GM18870 (cell line): ENCODE results near the gene TAS2R14.

Experiments used
- ATAC-seq: cut with Tn5 transposase; IDR thresholded peaks from one replicate; pipeline ENCODE4 v1.9.1; 2021; ENCODE audit warnings: moderate library complexity; ENCODE audit not compliant: unreplicated experiment

TAS2R14 gene

DNA sequence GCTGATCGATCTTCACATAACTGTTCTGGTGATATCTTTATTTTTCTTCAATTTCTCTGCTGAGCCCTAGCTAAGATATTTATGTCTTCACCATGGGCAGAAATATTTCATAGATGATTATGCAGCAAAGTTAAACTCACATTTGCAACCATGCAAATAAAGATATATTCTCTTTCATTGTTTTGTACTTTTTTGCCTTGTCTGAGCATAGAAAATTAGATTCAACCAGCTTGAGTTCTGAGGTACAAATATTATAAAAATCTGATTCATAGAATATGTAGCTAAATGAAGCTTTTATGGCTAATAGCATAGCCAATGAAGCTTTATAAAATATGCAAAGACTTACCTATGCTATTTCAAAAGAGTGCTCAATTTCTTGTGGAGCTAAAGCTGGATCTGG lies 29.6 kb downstream of the TAS2R14 start, which contains the start of gene TAS2R13:
TAS2R13 (minus strand) TSS at position 101 of the 400 bp plus-strand sequence. CDS start 264 bp downstream, outside the sequence.
- no peak for ATAC-seq

DNA sequence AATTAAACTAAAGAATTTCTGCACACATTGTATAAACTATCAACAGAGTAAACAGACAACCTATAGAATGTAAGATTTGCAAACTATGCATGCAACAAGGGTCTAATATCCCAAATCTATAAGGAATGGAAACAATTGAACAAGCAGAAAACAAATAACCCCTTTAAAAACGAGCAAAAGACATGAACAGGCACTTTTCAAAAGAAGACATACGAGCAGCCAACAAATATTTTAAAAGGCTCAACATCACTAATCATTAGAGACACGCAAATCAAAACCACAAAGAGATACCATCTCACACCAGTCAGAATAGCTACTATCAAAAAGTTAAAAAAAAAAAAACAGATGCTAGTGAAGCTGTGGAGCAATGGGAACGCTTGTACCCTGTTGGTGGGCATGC lies 34.4 kb downstream of the TAS2R14 start:
- no peak for ATAC-seq

DNA sequence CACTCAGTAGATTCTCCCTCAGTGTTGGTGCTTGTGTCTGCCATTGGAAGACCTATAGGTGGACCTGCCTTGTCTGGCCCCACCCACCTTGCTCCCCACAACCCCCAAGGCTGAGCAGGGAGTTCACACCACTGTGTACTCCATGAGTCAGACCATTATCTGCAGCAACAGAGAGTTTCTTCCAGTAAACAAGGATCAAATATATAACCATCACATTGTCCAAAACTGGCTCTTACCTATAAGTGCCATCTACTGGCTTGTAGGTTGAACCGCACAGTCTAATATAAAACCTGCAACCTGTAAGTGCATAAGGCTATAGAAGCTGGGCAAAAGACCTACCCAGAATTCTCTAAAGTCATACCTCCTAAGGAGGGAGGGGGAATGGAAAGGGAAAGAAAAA lies 37.6 kb downstream of the TAS2R14 start:
- ATAC-seq, result no peak

- no peak for ATAC-seq
These were observed 38.1 kb downstream of the TAS2R14 start for GRCh38 chr12:10900972-10901371.

GRCh38 chr12:10900530-10900929 lies 38.5 kb downstream of the TAS2R14 start:
- ATAC-seq, result no peak

GRCh38 chr12:10896854-10897253 lies 42.2 kb downstream of the TAS2R14 start:
- ATAC-seq, result no peak

- no peak for ATAC-seq
These were observed 47.1 kb downstream of the TAS2R14 start for GRCh38 chr12:10891937-10892336.

- ATAC-seq, result no peak
These were observed 49.8 kb downstream of the TAS2R14 start for GRCh38 chr12:10889226-10889625.
